Stimulated activated naive CD8-positive, alpha-beta T cell treated with anti-CD3 and anti-CD28 coated beads, Interleukin-15, amount 100 ng/mL, for 72 hours (primary cell): Measurements from ENCODE around the gene SHROOM3.

Experiments
- ATAC-seq: fragments of 150-1000 bp; cut with Tn5 transposase; 2 replicates; pipeline ENCODE4 v1.10.0; 2021; ENCODE audit warnings: mild to moderate bottlenecking, moderate library complexity
- DNase-seq, 2 donors: peaks; one replicate each; pipeline ENCODE4 v3.0.0; 2021 to 2022
- H3K27ac Mint-ChIP-seq, 2 donors: one replicate each; pipeline ENCODE4 v1.8.0; 2022; ENCODE audit warnings: mild to moderate bottlenecking in 2 of 2, mixed read lengths in 2 of 2, moderate library complexity in 2 of 2
- H3K27me3 Mint-ChIP-seq: one replicate; pipeline ENCODE4 v1.8.0; 2022; ENCODE audit warnings: mixed read lengths
- H3K4me1 Mint-ChIP-seq: one replicate; pipeline ENCODE4 v1.8.0; 2022; ENCODE audit warnings: mild to moderate bottlenecking, mixed read lengths
- H3K4me3 Mint-ChIP-seq, 2 donors: one replicate each; pipeline ENCODE4 v1.8.0; 2022; ENCODE audit warnings: mild to moderate bottlenecking in 2 of 2, mixed read lengths in 2 of 2, moderate library complexity in 1 of 2
- H3K9me3 Mint-ChIP-seq, 2 donors: one replicate each; pipeline ENCODE4 v1.8.0; 2022; ENCODE audit warnings: mixed read lengths in 2 of 2

SHROOM3 gene

GRCh38 chr4:76732246-76732645 is 297.2 kb downstream of the SHROOM3 start:
- no peaks in the 10 kb centered on the region for H3K4me1 Mint-ChIP-seq
- no peak overlapping the region for H3K27ac Mint-ChIP-seq
- no peak for DNase-seq
- H3K4me3 Mint-ChIP-seq: no peak overlapping the region
- no peaks in the 10 kb centered on the region for H3K9me3 Mint-ChIP-seq
- peaks cover 14% of the 10 kb centered on the region for H3K27me3 Mint-ChIP-seq
- no peak for ATAC-seq

DNA sequence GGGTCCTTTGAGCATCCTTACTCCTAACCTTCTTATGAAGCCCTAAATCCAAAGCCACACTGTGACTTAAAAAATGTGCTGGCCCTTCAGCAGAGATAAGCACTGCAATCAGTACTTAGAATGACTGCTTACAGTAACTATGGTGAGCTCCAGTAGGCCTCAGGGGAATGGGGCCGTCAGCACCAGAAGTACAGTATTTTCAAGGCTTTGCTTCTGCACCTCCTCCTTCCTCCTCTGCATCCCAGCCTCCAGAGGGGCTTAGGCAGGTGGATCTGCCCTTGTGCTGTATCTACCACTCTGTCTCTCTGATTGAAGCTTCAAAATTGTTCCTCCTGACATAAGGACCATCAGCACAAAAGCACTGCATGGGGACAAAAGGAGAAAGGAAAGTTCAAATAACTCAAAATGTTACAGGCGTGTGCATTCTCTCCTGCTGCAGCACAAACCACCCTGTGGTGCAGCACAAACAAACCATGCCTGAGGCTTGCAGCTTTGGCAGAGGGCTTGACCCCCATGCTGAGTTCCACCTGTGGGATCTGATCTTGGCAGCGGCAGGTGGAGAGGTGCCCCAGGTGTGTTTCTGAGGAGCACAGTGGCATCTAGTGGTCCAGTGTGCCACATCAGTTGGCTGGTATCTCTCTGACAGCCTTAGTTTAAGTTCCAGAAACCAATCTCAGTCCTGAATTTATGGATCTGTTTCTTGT is 298.2 kb downstream of the SHROOM3 start:
- no peak for DNase-seq
- Mint-ChIP-seq H3K9me3 (no peaks in the 10 kb centered on the region), H3K27me3 (peaks cover 11% of the 10 kb centered on the region), H3K27ac (peak overlapping the region in 1 of 2 donors; percentile 23), H3K4me3 (no peak overlapping the region), H3K4me1 (peaks cover 6% of the 10 kb centered on the region)
- ATAC-seq: no peak

GRCh38 chr4:76736414-76736813 is 301.4 kb downstream of the SHROOM3 start:
- no peak for DNase-seq
- Mint-ChIP-seq H3K4me1 (peaks cover 13% of the 10 kb centered on the region), H3K4me3 (no peak overlapping the region), H3K27ac (no peak overlapping the region), H3K27me3 (peaks cover 7% of the 10 kb centered on the region), H3K9me3 (no peaks in the 10 kb centered on the region)
- no peak for ATAC-seq

DNA sequence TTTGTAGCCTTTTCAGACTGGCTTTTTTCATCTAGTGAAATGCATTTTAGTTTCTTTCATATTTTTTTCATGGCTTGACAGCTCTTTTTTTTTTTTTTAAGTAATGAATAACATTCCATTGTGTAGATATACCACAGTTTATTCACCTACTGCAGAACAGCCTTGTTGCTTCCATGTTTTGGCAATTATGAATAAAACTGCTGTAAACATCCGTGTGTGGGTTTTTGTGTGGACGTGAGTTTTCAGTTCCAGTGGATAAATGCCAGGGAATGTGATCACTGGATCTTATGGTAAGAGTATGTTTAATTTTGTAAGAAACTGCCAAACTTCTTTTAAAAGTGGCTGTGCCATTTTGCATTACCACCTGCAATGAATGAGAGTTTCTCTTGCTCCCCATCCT is 302.2 kb downstream of the SHROOM3 start:
- no peak overlapping the region for H3K4me3 Mint-ChIP-seq
- H3K9me3 Mint-ChIP-seq: no peaks in the 10 kb centered on the region

DNA sequence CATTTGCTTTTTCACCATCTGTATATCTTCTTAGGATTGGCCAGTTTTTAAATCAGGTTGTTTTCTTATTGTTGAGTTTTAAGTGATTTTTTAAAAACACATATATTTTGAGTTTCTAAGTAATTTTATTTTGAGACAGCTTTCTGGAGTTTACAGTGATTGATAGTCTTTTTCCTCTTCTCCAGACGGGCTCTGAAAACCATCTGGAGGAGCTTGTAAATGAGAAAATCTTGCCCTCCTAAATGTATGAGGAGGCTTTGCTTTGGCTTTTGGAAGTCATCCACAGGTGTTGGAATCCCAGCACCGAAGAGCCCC is 302.7 kb downstream of the SHROOM3 start:
- peaks cover 13% of the 10 kb centered on the region for H3K4me1 Mint-ChIP-seq
- H3K9me3 Mint-ChIP-seq: no peaks in the 10 kb centered on the region
- H3K27me3 Mint-ChIP-seq: peaks cover 7% of the 10 kb centered on the region
- ATAC-seq (no peak), DNase-seq (no peak)
- no peak overlapping the region for H3K4me3 Mint-ChIP-seq
- H3K27ac Mint-ChIP-seq: no peak overlapping the region

More for the DNA sequence above, 302.2 kb downstream of the SHROOM3 start:
- Mint-ChIP-seq H3K4me1 (peaks cover 13% of the 10 kb centered on the region), H3K27me3 (peaks cover 7% of the 10 kb centered on the region), H3K27ac (no peak overlapping the region)
- no peak for DNase-seq
- no peak for ATAC-seq

GRCh38 chr4:76738086-76738931 is 303.3 kb downstream of the SHROOM3 start:
- Mint-ChIP-seq H3K9me3 (no peaks in the 10 kb centered on the region), H3K27ac (peak overlapping the region in 1 of 2 donors; percentile 67), H3K4me3 (no peak overlapping the region), H3K4me1 (peaks cover 13% of the 10 kb centered on the region), H3K27me3 (peaks cover 7% of the 10 kb centered on the region)
- peak; percentile 90 for ATAC-seq
- peak; percentile 30 to 52 for DNase-seq

GRCh38 chr4:76740192-76740591 is 305.2 kb downstream of the SHROOM3 start:
- DNase-seq (no peak), ATAC-seq (no peak)
- H3K9me3 Mint-ChIP-seq: no peaks in the 10 kb centered on the region
- no peak overlapping the region for H3K27ac Mint-ChIP-seq
- H3K27me3 Mint-ChIP-seq: no peaks in the 10 kb centered on the region
- H3K4me3 Mint-ChIP-seq: no peak overlapping the region
- peaks cover 13% of the 10 kb centered on the region for H3K4me1 Mint-ChIP-seq

DNA sequence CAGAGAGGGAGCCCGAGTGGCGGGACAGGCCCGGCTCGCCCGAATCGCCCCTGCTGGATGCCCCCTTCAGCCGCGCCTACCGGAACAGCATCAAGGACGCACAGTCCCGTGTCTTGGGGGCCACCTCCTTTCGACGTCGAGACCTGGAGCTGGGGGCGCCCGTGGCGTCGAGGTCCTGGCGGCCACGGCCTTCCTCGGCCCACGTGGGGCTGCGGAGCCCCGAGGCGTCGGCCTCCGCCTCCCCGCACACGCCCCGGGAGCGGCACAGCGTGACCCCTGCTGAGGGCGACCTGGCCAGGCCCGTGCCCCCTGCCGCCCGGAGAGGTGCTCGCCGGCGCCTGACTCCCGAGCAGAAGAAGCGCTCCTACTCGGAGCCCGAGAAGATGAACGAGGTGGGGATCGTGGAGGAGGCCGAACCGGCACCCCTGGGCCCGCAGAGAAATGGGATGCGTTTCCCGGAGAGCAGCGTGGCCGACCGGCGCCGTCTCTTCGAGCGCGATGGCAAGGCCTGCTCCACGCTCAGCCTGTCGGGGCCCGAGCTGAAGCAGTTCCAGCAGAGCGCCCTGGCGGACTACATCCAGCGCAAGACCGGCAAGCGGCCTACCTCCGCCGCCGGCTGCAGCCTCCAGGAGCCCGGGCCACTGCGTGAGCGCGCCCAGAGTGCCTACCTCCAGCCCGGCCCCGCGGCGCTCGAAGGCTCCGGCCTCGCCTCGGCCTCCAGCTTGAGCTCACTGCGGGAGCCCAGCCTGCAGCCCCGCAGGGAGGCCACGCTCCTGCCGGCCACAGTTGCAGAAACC is 306.0 kb downstream of the SHROOM3 start:
- no peak for DNase-seq
- ATAC-seq: peak; percentile 47
- Mint-ChIP-seq H3K9me3 (no peaks in the 10 kb centered on the region), H3K4me3 (no peak overlapping the region), H3K4me1 (peaks cover 13% of the 10 kb centered on the region), H3K27me3 (no peaks in the 10 kb centered on the region), H3K27ac (no peak overlapping the region)

DNA sequence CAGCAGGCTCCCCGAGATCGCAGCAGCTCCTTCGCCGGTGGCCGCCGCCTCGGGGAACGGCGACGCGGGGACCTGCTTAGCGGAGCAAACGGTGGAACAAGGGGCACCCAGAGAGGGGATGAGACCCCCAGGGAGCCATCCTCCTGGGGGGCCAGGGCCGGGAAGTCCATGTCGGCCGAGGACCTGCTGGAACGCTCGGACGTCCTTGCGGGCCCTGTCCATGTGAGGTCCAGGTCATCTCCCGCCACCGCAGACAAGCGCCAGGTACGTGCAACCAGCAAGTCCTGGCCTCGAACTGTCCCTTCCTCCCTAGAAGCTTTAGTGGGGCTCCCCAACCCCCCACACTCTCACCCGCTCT is 306.6 kb downstream of the SHROOM3 start:
- ATAC-seq (no peak), DNase-seq (no peak)
- Mint-ChIP-seq H3K27ac (no peak overlapping the region), H3K4me3 (no peak overlapping the region), H3K4me1 (peaks cover 13% of the 10 kb centered on the region), H3K27me3 (no peaks in the 10 kb centered on the region), H3K9me3 (no peaks in the 10 kb centered on the region)

DNA sequence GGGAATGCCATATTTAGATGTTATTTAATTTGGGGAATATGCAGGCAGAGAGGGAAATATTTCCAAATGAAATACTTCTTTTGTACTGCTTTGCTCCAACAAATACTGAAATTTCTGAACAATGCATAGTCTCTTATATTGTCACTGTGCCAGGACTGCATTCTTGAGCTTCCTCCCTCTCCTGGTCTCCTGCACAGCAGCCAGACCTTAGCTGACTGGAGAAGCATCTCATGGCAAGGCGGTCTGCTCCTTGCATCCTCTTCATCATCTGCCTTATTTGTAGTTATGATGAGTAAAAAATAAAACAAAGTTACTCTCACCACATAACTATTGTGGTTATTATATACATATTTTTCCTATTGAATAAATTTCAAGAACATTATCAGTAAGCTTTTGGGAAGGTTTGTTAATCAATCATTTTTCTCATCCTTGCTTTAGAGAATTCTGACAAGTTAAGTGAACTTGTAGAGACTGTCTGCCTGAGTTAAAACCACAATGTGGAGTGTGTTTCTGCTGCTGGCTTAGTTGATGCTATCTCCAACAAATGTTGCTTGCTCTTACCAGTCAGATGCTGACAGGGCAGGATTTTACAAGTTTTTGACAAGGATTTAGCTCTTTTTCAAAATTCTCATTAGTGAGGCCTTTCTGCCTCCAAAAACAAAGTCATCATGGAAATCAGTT is 309.4 kb downstream of the SHROOM3 start:
- H3K27ac Mint-ChIP-seq: no peak overlapping the region
- peaks cover 7% of the 10 kb centered on the region for H3K4me1 Mint-ChIP-seq
- H3K9me3 Mint-ChIP-seq: no peaks in the 10 kb centered on the region
- no peak overlapping the region for H3K4me3 Mint-ChIP-seq
- DNase-seq: no peak
- peaks cover 11% of the 10 kb centered on the region for H3K27me3 Mint-ChIP-seq
- no peak for ATAC-seq

- ATAC-seq (no peak), DNase-seq (no peak)
- Mint-ChIP-seq H3K27me3 (peaks cover 20% of the 10 kb centered on the region), H3K9me3 (no peaks in the 10 kb centered on the region), H3K27ac (no peak overlapping the region), H3K4me1 (peaks cover 7% of the 10 kb centered on the region), H3K4me3 (no peak overlapping the region)
Measured at GRCh38 chr4:76745240-76745639, 310.2 kb downstream of the SHROOM3 start.

- no peak overlapping the region for H3K4me3 Mint-ChIP-seq
- ATAC-seq (no peak), DNase-seq (no peak)
- H3K27me3 Mint-ChIP-seq: peaks cover 32% of the 10 kb centered on the region
- H3K27ac Mint-ChIP-seq: no peak overlapping the region
- peaks cover 8% of the 10 kb centered on the region for H3K4me1 Mint-ChIP-seq
- peaks cover 7 to 8% of the 10 kb centered on the region in 2 donors for H3K9me3 Mint-ChIP-seq
Measured at GRCh38 chr4:76747563-76747962, 312.5 kb downstream of the SHROOM3 start.

- peaks cover 32% of the 10 kb centered on the region for H3K27me3 Mint-ChIP-seq
- no peak overlapping the region for H3K27ac Mint-ChIP-seq
- H3K9me3 Mint-ChIP-seq: peaks cover 7 to 8% of the 10 kb centered on the region in 2 donors
- peaks cover 13% of the 10 kb centered on the region for H3K4me1 Mint-ChIP-seq
- ATAC-seq: peak; percentile 64
- H3K4me3 Mint-ChIP-seq: no peak overlapping the region
- DNase-seq: peak; percentile 21 to 34
Measured at GRCh38 chr4:76748649-76749048, 313.6 kb downstream of the SHROOM3 start.

DNA sequence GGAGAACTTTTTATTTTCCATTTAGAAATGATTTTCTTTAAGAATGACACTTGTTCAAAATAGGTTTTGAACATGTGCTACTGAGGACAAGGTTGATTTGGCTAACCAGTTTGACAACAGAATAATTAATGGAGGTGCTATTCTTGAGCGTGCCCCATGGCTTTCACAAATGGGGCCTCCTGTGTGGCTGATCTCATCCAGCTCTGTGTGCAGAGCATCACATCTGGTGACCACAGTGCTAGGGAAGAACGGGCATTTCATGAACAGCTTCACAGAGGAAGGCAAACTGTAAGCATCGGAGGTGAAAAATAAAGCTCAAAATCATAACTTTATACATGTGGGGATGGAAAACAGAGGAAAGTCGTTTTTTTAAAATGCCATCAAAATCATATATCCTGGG is 314.3 kb downstream of the SHROOM3 start:
- Mint-ChIP-seq H3K27me3 (peaks cover 32% of the 10 kb centered on the region), H3K9me3 (peaks cover 7 to 8% of the 10 kb centered on the region in 2 donors), H3K4me1 (peaks cover 13% of the 10 kb centered on the region), H3K27ac (peak overlapping the region in 1 of 2 donors; percentile 13), H3K4me3 (no peak overlapping the region)
- DNase-seq: no peak
- no peak for ATAC-seq

- H3K27ac Mint-ChIP-seq: no peak overlapping the region
- no peak overlapping the region for H3K4me3 Mint-ChIP-seq
- no peak for ATAC-seq
- peaks cover 32% of the 10 kb centered on the region for H3K27me3 Mint-ChIP-seq
- DNase-seq: no peak
- peaks cover 13% of the 10 kb centered on the region for H3K4me1 Mint-ChIP-seq
- peaks cover 7 to 8% of the 10 kb centered on the region in 2 donors for H3K9me3 Mint-ChIP-seq
Measured at GRCh38 chr4:76750716-76751115, 315.7 kb downstream of the SHROOM3 start.
